ENCODE measurements around the gene TAS2R60. TPM values are rescaled to one million over a fixed set of nuclear protein-coding genes. Genes with fewer than 3 reads are reported as not detected.
"Not testable (repeated sequence)": the region's sequence is repeated elsewhere in the genome, so short reads cannot be mapped to it uniquely, and the experiment has no call there.

The TAS2R60 gene
- total and polyA plus RNA-seq, 7 experiments from 2014 or later: 0.33 to 2.5 (median 1.5) TPM; not detected in 2

DNA sequence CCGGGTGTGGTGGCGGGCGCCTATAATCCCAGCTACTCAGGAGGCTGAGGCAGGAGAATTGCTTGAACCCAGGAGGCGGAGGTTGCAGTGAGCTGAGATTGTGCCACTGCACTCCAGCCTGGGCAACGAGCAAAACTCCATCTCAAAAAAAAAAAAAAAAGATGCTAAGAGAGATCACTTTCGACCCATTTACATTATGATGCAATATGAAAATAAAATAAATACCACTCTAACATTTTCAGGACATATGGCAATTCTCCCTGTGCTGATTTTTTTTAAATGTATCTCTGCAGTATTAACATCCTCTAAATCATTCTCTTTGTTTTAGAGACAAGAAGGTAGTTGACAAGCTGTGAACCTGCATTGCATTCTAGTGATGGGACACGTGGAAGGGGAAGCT is 28.0 kb upstream of the TAS2R60 start:
- not testable (repeated sequence) for H3K4me1 ChIP-seq (ENCODE audit: control insufficient read depth in 2 of 2, insufficient read depth in 2 of 2, low read length in 2 of 2); DNase-seq; H3K4me3 Mint-ChIP-seq; ATAC-seq; H3K27ac ChIP-seq (ENCODE audit: low read depth, low read length); H3K9me3 Mint-ChIP-seq; H3K27me3 ChIP-seq (ENCODE audit: control insufficient read depth in 2 of 2, insufficient read depth in 2 of 2, low read length in 2 of 2); H3K27ac Mint-ChIP-seq; H3K9me3 ChIP-seq (ENCODE audit: control insufficient read depth in 2 of 3, low read length in 3 of 3); H3K4me3 ChIP-seq (ENCODE audit: low read length)
- Mint-ChIP-seq H3K4me1 (peaks cover 2 to 67% (median 57%) of the 10 kb centered on the region in 7 donors), H3K36me3 (peaks cover 0 to 41% (median 37%) of the 10 kb centered on the region in 5 donors), H3K27me3 (peaks cover 0 to 21% (median 0%) of the 10 kb centered on the region in 5 donors)
- ChIA-PET POLR2A (interaction anchor here (0.5 to 3.1 kb wide), 5 partner anchors 31 to 349 kb away, joined by 3 to 7 read pairs (median 4); no protein-coding TSS in a partner anchor), CTCF (interaction anchor here (0.5 to 4.2 kb wide), 8 partner anchors 8 to 176 kb away, joined by 3 to 58 read pairs (median 11); partner anchors contain the start of gene EPHA1)
- intact Hi-C loops (cut with micrococcal nuclease): loop anchor here in 1 of 2 donors (5.0 to 10.0 kb wide), 2 partner anchors 108 to 410 kb away; no protein-coding TSS in a partner anchor
- peaks cover 0 to 26% (median 0%) of the 10 kb centered on the region in 3 experiments for H3K36me3 ChIP-seq (ENCODE audit: control insufficient read depth in 2 of 3, insufficient read depth in 3 of 3, low read length in 3 of 3)

DNA sequence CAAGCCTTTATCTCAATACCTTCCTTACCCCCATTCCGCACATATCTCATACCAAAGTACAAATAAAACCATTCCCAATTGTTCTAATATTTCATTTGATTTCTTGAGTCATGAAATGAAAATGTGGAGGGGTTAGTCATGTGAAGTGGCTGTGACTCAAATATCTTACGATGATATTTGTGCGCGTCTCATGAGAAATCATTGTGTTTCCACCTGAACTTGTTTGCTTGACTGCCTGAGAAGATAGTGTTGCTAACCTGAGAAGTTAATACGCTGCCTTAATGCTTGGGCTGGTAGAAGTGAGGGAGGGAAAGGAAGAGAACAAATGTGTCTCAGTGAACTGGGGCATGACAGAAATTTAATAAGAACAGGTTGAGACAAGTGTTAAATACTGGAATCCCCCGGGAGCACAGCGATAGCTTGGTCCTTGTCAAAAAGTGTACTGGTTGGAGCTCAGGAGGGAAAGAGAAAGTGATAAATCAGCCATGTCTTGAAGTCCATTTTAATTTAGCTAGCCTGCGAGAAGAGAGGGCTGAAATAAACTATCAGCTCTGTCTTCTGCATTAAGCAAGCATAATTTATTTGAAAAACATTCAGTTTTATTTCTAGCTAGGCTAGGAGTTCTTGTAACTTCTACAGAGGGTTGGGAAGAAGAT is 27.4 kb upstream of the TAS2R60 start:
- H3K9me3 ChIP-seq (ENCODE audit: control insufficient read depth in 2 of 3, low read length in 3 of 3): no peaks in the 10 kb centered on the region
- Mint-ChIP-seq H3K27ac (peak overlapping the region in 2 of 9 donors; percentile 5 to 13), H3K9me3 (peaks cover 0 to 4% (median 0%) of the 10 kb centered on the region in 11 donors), H3K27me3 (peaks cover 0 to 21% (median 0%) of the 10 kb centered on the region in 5 donors), H3K36me3 (peaks cover 0 to 47% (median 43%) of the 10 kb centered on the region in 5 donors), H3K4me1 (peaks cover 2 to 61% (median 53%) of the 10 kb centered on the region in 7 donors), H3K4me3 (no peak overlapping the region)
- H3K36me3 ChIP-seq (ENCODE audit: control insufficient read depth in 2 of 3, insufficient read depth in 3 of 3, low read length in 3 of 3): peaks cover 0 to 26% (median 0%) of the 10 kb centered on the region in 3 experiments
- ATAC-seq: no peak
- no peak for DNase-seq
- H3K4me1 ChIP-seq (ENCODE audit: control insufficient read depth in 2 of 2, insufficient read depth in 2 of 2, low read length in 2 of 2): peaks cover 0 to 3% of the 10 kb centered on the region in 2 donors
- intact Hi-C loops (cut with micrococcal nuclease): loop anchor here (1.0 to 10.0 kb wide), 8 partner anchors 35 to 411 kb away; partner anchors contain the start of gene ZYX (in 1 of the 2)
- H3K4me3 ChIP-seq (ENCODE audit: low read length): no peak overlapping the region
- ChIA-PET CTCF (interaction anchor here (0.6 to 4.2 kb wide), 12 partner anchors 9 to 184 kb away, joined by 3 to 58 read pairs (median 4); partner anchors contain the start of gene EPHA1), POLR2A (interaction anchor here (0.6 to 3.1 kb wide), 7 partner anchors 9 to 157 kb away, joined by 3 to 7 read pairs (median 5); partner anchors contain the start of gene GSTK1)
- H3K27ac ChIP-seq (ENCODE audit: low read depth, low read length): no peak overlapping the region
- H3K27me3 ChIP-seq (ENCODE audit: control insufficient read depth in 2 of 2, insufficient read depth in 2 of 2, low read length in 2 of 2): no peaks in the 10 kb centered on the region

DNA sequence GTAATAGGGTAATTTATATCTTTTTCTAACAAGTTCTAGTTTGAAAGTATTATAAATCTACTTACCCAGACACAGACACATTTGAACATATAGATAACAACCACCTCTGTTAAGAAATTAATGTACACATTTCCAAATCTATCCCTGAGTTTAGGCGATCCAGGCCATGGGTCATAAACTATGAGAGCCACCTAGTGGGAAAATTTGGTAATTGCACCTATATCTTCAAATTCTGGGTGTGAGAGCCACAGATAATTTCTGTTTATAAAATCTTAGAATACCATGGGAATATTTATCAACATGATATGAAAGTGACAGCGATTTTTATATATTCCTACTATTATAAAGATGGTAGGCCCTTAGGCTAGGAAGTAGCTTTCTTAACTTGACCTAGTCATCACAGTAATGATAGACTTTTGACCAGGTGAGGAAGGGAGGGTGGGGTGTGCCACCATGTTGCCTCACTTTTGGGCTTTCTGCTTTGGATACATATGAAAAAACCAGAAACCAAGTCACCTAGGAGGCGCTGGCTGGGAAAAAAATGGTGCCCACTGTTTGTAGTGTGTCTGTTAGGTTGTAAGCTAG is 26.6 kb upstream of the TAS2R60 start:
- Mint-ChIP-seq H3K4me1 (peaks cover 2 to 56% (median 46%) of the 10 kb centered on the region in 7 donors), H3K36me3 (peaks cover 0 to 54% (median 48%) of the 10 kb centered on the region in 5 donors), H3K9me3 (peaks cover 0 to 4% (median 0%) of the 10 kb centered on the region in 11 donors), H3K27ac (no peak overlapping the region), H3K4me3 (no peak overlapping the region), H3K27me3 (peaks cover 0 to 21% (median 0%) of the 10 kb centered on the region in 5 donors)
- peaks cover 0 to 29% (median 0%) of the 10 kb centered on the region in 3 experiments for H3K36me3 ChIP-seq (ENCODE audit: control insufficient read depth in 2 of 3, insufficient read depth in 3 of 3, low read length in 3 of 3)
- peaks cover 0 to 3% of the 10 kb centered on the region in 2 donors for H3K4me1 ChIP-seq (ENCODE audit: control insufficient read depth in 2 of 2, insufficient read depth in 2 of 2, low read length in 2 of 2)
- no peak overlapping the region for H3K4me3 ChIP-seq (ENCODE audit: low read length)
- intact Hi-C loops (cut with micrococcal nuclease): loop anchor here (1.0 to 10.0 kb wide), 8 partner anchors 36 to 412 kb away; partner anchors contain the start of gene ZYX (in 1 of the 2)
- H3K9me3 ChIP-seq (ENCODE audit: control insufficient read depth in 2 of 3, low read length in 3 of 3): no peaks in the 10 kb centered on the region
- no peak overlapping the region for H3K27ac ChIP-seq (ENCODE audit: low read depth, low read length)
- H3K27me3 ChIP-seq (ENCODE audit: control insufficient read depth in 2 of 2, insufficient read depth in 2 of 2, low read length in 2 of 2): no peaks in the 10 kb centered on the region
- ATAC-seq (peak; percentile 74), DNase-seq (peak in 6 of 9 donors; percentile 34 to 58 (median 52))
- ChIA-PET CTCF (interaction anchor here (0.6 to 4.2 kb wide), 21 partner anchors 10 to 185 kb away, joined by 3 to 58 read pairs (median 3); partner anchors contain the start of gene EPHA1), POLR2A (interaction anchor here (0.9 to 3.1 kb wide), 8 partner anchors 9 to 177 kb away, joined by 3 to 7 read pairs (median 4); partner anchors contain the start of gene GSTK1)

DNA sequence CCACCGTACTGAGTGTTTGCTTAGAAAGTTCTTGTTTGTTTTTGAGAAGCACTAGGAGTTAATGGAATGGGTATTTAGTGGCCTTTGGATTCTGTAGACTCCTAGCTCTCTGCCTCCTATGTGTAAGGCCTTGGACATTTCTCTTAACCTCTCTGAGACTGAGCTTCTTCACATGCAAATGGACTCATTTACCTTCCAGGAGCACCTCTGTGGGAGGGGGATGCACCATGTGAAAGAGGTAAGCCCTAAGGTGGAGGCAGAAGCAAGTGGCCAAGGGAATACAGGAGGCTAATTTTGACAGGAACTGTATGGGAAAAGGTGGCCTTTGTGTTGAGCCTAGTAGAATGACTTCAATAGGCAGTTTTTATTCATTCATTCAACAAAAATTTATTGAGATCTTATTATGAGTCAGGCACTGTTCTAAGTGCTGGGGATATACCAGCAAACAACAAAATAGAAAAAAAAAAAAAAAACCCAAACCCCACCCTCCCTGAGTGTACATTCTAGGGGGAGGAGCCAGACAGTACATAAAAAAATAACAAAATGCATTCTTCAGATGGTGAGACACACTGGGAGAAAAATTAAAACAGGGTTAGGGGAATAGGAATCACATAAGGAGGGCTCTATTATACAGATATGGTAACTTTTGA is 25.4 kb upstream of the TAS2R60 start:
- peak overlapping the region in 2 of 9 donors; percentile 12 to 23 for H3K27ac Mint-ChIP-seq
- no peak overlapping the region for H3K27ac ChIP-seq (ENCODE audit: low read depth, low read length)
- H3K4me1 ChIP-seq (ENCODE audit: control insufficient read depth in 2 of 2, insufficient read depth in 2 of 2, low read length in 2 of 2): peaks cover 0 to 3% of the 10 kb centered on the region in 2 donors
- ChIA-PET POLR2A (interaction anchor here (0.7 to 1.4 kb wide), 5 partner anchors 16 to 178 kb away, joined by 3 to 6 read pairs (median 4); no protein-coding TSS in a partner anchor), CTCF (interaction anchor here (0.7 to 4.2 kb wide), 11 partner anchors 11 to 201 kb away, joined by 3 to 58 read pairs (median 4); partner anchors contain the start of gene EPHA1)
- ATAC-seq (no peak), DNase-seq (no peak)
- no peak overlapping the region for H3K4me3 Mint-ChIP-seq
- peaks cover 2 to 54% (median 41%) of the 10 kb centered on the region in 7 donors for H3K4me1 Mint-ChIP-seq
- H3K36me3 Mint-ChIP-seq: peaks cover 0 to 65% (median 57%) of the 10 kb centered on the region in 5 donors
- peaks cover 0 to 4% (median 0%) of the 10 kb centered on the region in 11 donors for H3K9me3 Mint-ChIP-seq
- no peaks in the 10 kb centered on the region for H3K27me3 ChIP-seq (ENCODE audit: control insufficient read depth in 2 of 2, insufficient read depth in 2 of 2, low read length in 2 of 2)
- intact Hi-C loops (cut with micrococcal nuclease): loop anchor here in 1 of 2 donors (1.0 to 10.0 kb wide), 4 partner anchors 37 to 413 kb away; partner anchors contain the start of gene ZYX
- peaks cover 0 to 21% (median 0%) of the 10 kb centered on the region in 5 donors for H3K27me3 Mint-ChIP-seq
- H3K9me3 ChIP-seq (ENCODE audit: control insufficient read depth in 2 of 3, low read length in 3 of 3): no peaks in the 10 kb centered on the region
- peaks cover 0 to 41% (median 0%) of the 10 kb centered on the region in 3 experiments for H3K36me3 ChIP-seq (ENCODE audit: control insufficient read depth in 2 of 3, insufficient read depth in 3 of 3, low read length in 3 of 3)
- no peak overlapping the region for H3K4me3 ChIP-seq (ENCODE audit: low read length)

DNA sequence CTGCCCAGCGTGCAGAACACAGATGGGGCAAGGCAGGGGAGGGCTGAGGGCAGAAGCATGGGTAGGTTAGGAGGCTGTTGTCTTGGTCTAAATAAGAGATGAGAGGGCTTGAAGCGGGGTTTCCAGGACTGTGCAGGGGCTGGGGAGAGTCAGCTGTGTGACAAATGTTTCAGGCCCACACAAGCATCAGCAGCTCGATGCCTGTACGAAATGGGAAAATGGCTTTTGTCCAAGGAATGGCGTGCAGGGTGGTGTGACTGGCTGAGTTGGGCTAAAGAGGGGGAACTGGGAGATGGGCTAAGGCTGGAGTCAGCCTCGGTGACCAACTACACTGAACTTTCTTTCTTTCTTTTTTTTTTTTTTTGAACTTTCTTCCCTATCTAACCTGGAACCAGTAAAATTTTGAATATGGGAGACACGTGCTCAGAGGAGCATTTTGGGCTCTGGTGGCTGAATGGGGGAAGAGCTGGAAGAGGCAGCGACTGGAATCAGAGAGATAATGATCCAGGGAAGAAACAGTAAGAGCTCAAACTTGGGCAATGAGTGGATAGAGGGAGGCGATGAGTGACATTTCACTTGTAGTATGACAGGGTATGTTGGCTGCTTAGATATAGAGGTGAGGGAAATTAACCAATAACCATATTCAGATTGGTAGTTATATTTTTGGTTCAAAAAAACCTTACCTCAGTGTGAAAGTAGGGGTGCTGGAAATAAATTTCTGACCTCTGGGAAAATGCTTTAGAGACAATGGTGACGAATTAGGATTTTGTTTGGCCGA is 24.4 kb upstream of the TAS2R60 start:
- ChIA-PET POLR2A (interaction anchor here (0.8 kb wide), 1 partner anchor 155 kb away, joined by 5 read pairs; no protein-coding TSS in a partner anchor), CTCF (interaction anchor here (0.6 to 4.2 kb wide), 6 partner anchors 29 to 179 kb away, joined by 3 to 58 read pairs (median 4); no protein-coding TSS in a partner anchor)
- intact Hi-C loops (cut with micrococcal nuclease): loop anchor here in 1 of 2 donors (5.0 to 10.0 kb wide), 2 partner anchors 112 to 414 kb away; no protein-coding TSS in a partner anchor
- Mint-ChIP-seq H3K27me3 (peaks cover 0 to 21% (median 0%) of the 10 kb centered on the region in 5 donors), H3K4me3 (peak overlapping the region in 1 of 10 donors; percentile 8), H3K4me1 (peaks cover 2 to 46% (median 33%) of the 10 kb centered on the region in 7 donors), H3K36me3 (peaks cover 0 to 71% (median 62%) of the 10 kb centered on the region in 5 donors), H3K9me3 (peaks cover 0 to 4% (median 0%) of the 10 kb centered on the region in 11 donors), H3K27ac (peak overlapping the region in 4 of 9 donors; percentile 1 to 23 (median 8))
- no peak for ATAC-seq
- H3K36me3 ChIP-seq (ENCODE audit: control insufficient read depth in 2 of 3, insufficient read depth in 3 of 3, low read length in 3 of 3): peaks cover 0 to 44% (median 0%) of the 10 kb centered on the region in 3 experiments
- DNase-seq: no peak
- no peaks in the 10 kb centered on the region for H3K9me3 ChIP-seq (ENCODE audit: control insufficient read depth in 2 of 3, low read length in 3 of 3)
- H3K4me1 ChIP-seq (ENCODE audit: control insufficient read depth in 2 of 2, insufficient read depth in 2 of 2, low read length in 2 of 2): peaks cover 0 to 3% of the 10 kb centered on the region in 2 donors
- no peaks in the 10 kb centered on the region for H3K27me3 ChIP-seq (ENCODE audit: control insufficient read depth in 2 of 2, insufficient read depth in 2 of 2, low read length in 2 of 2)
- no peak overlapping the region for H3K4me3 ChIP-seq (ENCODE audit: low read length)
- H3K27ac ChIP-seq (ENCODE audit: low read depth, low read length): no peak overlapping the region

All from naive thymus-derived CD4-positive, alpha-beta T cell (primary cell).